HFF-Myc (cell line): ENCODE data around the gene CMTR1.
A peak's percentile ranks its signal among the peaks of the same experiment; 100 is the strongest.

ENCODE experiments used
- DNase-seq: peaks from one replicate; pipeline ENCODE4 v3.0.0-alpha.2; 2011; ENCODE audit warnings: low read depth; ENCODE audit errors: extremely low read depth
- H3K4me3 ChIP-seq: replicated peaks from 2 replicates; pipeline ENCODE4 v1.5.1; 2011; ENCODE audit warnings: low read depth, mild to moderate bottlenecking, control low read depth, low read length
- CTCF ChIP-seq: IDR thresholded peaks from 2 replicates; pipeline ENCODE4 v1.5.1; 2012; ENCODE audit warnings: mild to moderate bottlenecking, low read depth, low read length, control low read depth; ENCODE audit errors: missing control alignments

Gene CMTR1

GRCh38 chr6:37481711-37482605 lies 48.9 kb downstream of the CMTR1 start:
- DNase-seq = no peak
- no peak overlapping the region for H3K4me3 ChIP-seq
- no peak for TF ChIP-seq CTCF

- no peak overlapping the region for H3K4me3 ChIP-seq
- no peak for DNase-seq
- no peak for TF ChIP-seq CTCF
Observed at GRCh38 chr6:37482606-37483251, 49.7 kb downstream of the CMTR1 start.

GRCh38 chr6:37483252-37483901 lies 50.4 kb downstream of the CMTR1 start:
- no peak for DNase-seq
- TF ChIP-seq CTCF = no peak
- no peak overlapping the region for H3K4me3 ChIP-seq

- DNase-seq = no peak
- H3K4me3 ChIP-seq = no peak overlapping the region
- peak; percentile 78 for TF ChIP-seq CTCF
Observed at GRCh38 chr6:37483917-37484785, 51.1 kb downstream of the CMTR1 start.

GRCh38 chr6:37484786-37485170 lies 51.8 kb downstream of the CMTR1 start:
- TF ChIP-seq CTCF = no peak
- H3K4me3 ChIP-seq = no peak overlapping the region
- DNase-seq = no peak

GRCh38 chr6:37485291-37485702 lies 52.3 kb downstream of the CMTR1 start:
- no peak for DNase-seq
- H3K4me3 ChIP-seq = no peak overlapping the region
- peak; percentile 20 for TF ChIP-seq CTCF
